NCI-H226 (cell line): ENCODE data around the gene GNG3.
"Not testable (repeated sequence)": the region's sequence is repeated elsewhere in the genome, so short reads cannot be mapped to it uniquely, and the experiment has no call there.

Source experiments
- DNase-seq: peaks from one replicate; pipeline ENCODE4 v3.0.0-alpha.2; 2015

The GNG3 gene

GRCh38 chr11:62707277-62707861 is at the start of gene GNG3, which contains the start of gene BSCL2:
TSS of gene GNG3 (plus strand) at chr11:62707676. CDS start at chr11:62708296, 620 bp downstream.
TSS of gene BSCL2 (minus strand) at chr11:62707424. CDS start at chr11:62707195, 229 bp downstream.
- no peak for DNase-seq

GRCh38 chr11:62664405-62665074 is 42.9 kb upstream of the GNG3 start:
- DNase-seq, result peak; percentile 21

GRCh38 chr11:62665075-62665598 is 42.3 kb upstream of the GNG3 start, which contains the start of the genes C11orf98 and CSKMT:
TSS of gene C11orf98 (minus strand) at chr11:62665210. CDS start at chr11:62665169, 41 bp downstream.
TSS of gene CSKMT (plus strand) at chr11:62665312. CDS start at chr11:62665880, 568 bp downstream.
- DNase-seq, result peak; percentile 82

- no peak for DNase-seq
Measured at GRCh38 chr11:62665599-62666258, 41.7 kb upstream of the GNG3 start.

GRCh38 chr11:62666259-62666926 is 41.1 kb upstream of the GNG3 start:
- DNase-seq, result no peak

GRCh38 chr11:62667460-62667859 is 40.0 kb upstream of the GNG3 start:
- no peak for DNase-seq

- DNase-seq, result no peak
Measured at GRCh38 chr11:62669420-62670161, 37.9 kb upstream of the GNG3 start.

GRCh38 chr11:62671236-62671607 is 36.3 kb upstream of the GNG3 start:
- no peak for DNase-seq

GRCh38 chr11:62671608-62672389 is 35.7 kb upstream of the GNG3 start, which contains the start of the genes LBHD1 and UQCC3:
TSS of gene LBHD1 (minus strand) at chr11:62672267. CDS start at chr11:62670031, 2,236 bp downstream.
TSS of gene UQCC3 (plus strand) at chr11:62671673. CDS start at chr11:62671746, 73 bp downstream.
- peak; percentile 79 for DNase-seq

- DNase-seq, result no peak
Measured at GRCh38 chr11:62673196-62673525, 34.3 kb upstream of the GNG3 start.

- DNase-seq, result not testable (repeated sequence)
Measured at GRCh38 chr11:62675415-62675814, 32.1 kb upstream of the GNG3 start.

- no peak for DNase-seq
Measured at GRCh38 chr11:62676698-62677097, 30.8 kb upstream of the GNG3 start.

GRCh38 chr11:62677156-62677555 is 30.3 kb upstream of the GNG3 start:
- DNase-seq, result no peak

- no peak for DNase-seq
Measured at GRCh38 chr11:62677714-62678113, 29.8 kb upstream of the GNG3 start.

- no peak for DNase-seq
Measured at GRCh38 chr11:62678433-62678769, 29.1 kb upstream of the GNG3 start.

GRCh38 chr11:62678770-62679696 is 28.4 kb upstream of the GNG3 start, which contains the start of gene UBXN1:
TSS of gene UBXN1 (minus strand) at chr11:62679073. CDS start at chr11:62678923, 150 bp downstream.
- DNase-seq, result peak; percentile 85

GRCh38 chr11:62680825-62681240 is 26.6 kb upstream of the GNG3 start:
- DNase-seq, result peak; percentile 71

GRCh38 chr11:62682518-62682917 is 25.0 kb upstream of the GNG3 start:
- no peak for DNase-seq

GRCh38 chr11:62687508-62688396 is 19.7 kb upstream of the GNG3 start:
- DNase-seq, result no peak
